Stomach (tissue), 9 donors: ENCODE results near the gene ATP11B. TPM values are rescaled to one million over a fixed set of nuclear protein-coding genes. Genes with fewer than 3 reads are reported as not detected.

Experiments used
- DNase-seq, 2 donors: peaks; one replicate each; pipeline versions ENCODE4 v3.0.0 to v3.0.0-alpha.2; 2013 to 2019
- H3K27ac ChIP-seq, 5 donors: fragments of 200-600 bp in 4 of 5; sonication (generic) in 4 of 5; one replicate each; pipeline ENCODE4 v1.5.1; 2013 to 2019; ENCODE audit warnings: mild to moderate bottlenecking in 1 of 5, moderate library complexity in 1 of 5
- H3K27me3 ChIP-seq, 3 donors: fragments of 200-600 bp; sonication (generic); one replicate each; pipeline ENCODE4 v1.5.1; 2017 to 2019; ENCODE audit warnings: mixed run types in 1 of 3
- H3K36me3 ChIP-seq, 4 donors: fragments of 200-600 bp; sonication (generic); 1 replicate in 3 of 4; 2 replicates in 1 of 4; pipeline ENCODE4 v1.5.1; 2016 to 2019
- H3K4me1 ChIP-seq, 4 donors: fragments of 200-600 bp; sonication (generic); one replicate each; pipeline ENCODE4 v1.5.1; 2016 to 2019
- H3K4me3 ChIP-seq, 4 donors: fragments of 200-600 bp; sonication (generic) in 3 of 4; one replicate each; pipeline ENCODE4 v1.5.1; 2016 to 2019; ENCODE audit warnings: mild to moderate bottlenecking in 1 of 4
- H3K9me3 ChIP-seq, 4 donors: fragments of 200-600 bp; sonication (generic); one replicate each; pipeline ENCODE4 v1.5.1; 2016 to 2019
- CTCF ChIP-seq, 7 experiments: fragments of 450-650 bp in 4 of 7; fragments of 200-600 bp in 3 of 7; sonication (generic) in 3 of 7; IDR thresholded peaks; one replicate each; pipeline ENCODE4 v1.5.1; 2016 to 2019; ENCODE audit warnings: antibody characterized with exemption in 7 of 7, control low read depth in 2 of 7, mild to moderate bottlenecking in 1 of 7
- EP300 ChIP-seq: sonication (generic); formaldehyde crosslinking; IDR thresholded peaks from one replicate; pipeline ENCODE4 v1.6.1; 2017; ENCODE audit warnings: antibody characterized with exemption
- POLR2A ChIP-seq, 4 donors: fragments of 450-650 bp; IDR thresholded peaks; one replicate each; pipeline ENCODE4 v1.6.1; 2016; ENCODE audit warnings: antibody characterized with exemption in 4 of 4, control low read depth in 2 of 4, mild to moderate bottlenecking in 1 of 4, moderate library complexity in 1 of 4
- POLR2AphosphoS5 ChIP-seq, 3 donors: sonication (generic); formaldehyde crosslinking; IDR thresholded peaks; one replicate each; pipeline ENCODE4 v1.6.1; 2016; ENCODE audit warnings: antibody characterized with exemption in 3 of 3
- WGBS, 5 donors: extraction: QIAGEN DNeasy Blood & Tissue Kit in 3 of 5; methylation state at CpG; one replicate each; pipeline versions ENCODE4 v1.1.5 to v1.1.7; 2013 to 2018; 5-methylcytosine and 5-hydroxymethylcytosine counted together
- intact Hi-C: fragments of 100-400 bp; cut with DNase I; formaldehyde crosslinking; loops from one replicate; pipeline ENCODE4 v1.15.1; 2023; ENCODE audit warnings: low total_unique reads
- polyA plus RNA-seq, 3 donors: library from polyadenylated mRNA; stranded (reverse); fragments of 200-250 nt; gene quantifications; one replicate each; pipeline ENCODE4 v1.2.3, GENCODE V29; 2013
- total RNA-seq, 5 donors: library from RNA; depleted of rRNA; stranded (reverse); fragments of >200 nt; gene quantifications; one replicate each; pipeline versions ENCODE4 v1.1.0 to v1.2.3, GENCODE V29; 2014 to 2016
- donor health status: healthy with polysubstance abuse.
- donor health status: Bipolar disorder and iron deficiency.
- donor health status: healthy.

Gene ATP11B
- total and polyA plus RNA-seq, 8 donors, result 9.6 to 449 (median 120) TPM

- Histone ChIP-seq H3K9me3 (no peaks in the 10 kb centered on the region), H3K36me3 (peaks cover 7 to 75% (median 57%) of the 10 kb centered on the region in 4 donors), H3K4me1 (peaks cover 0 to 4% (median 0%) of the 10 kb centered on the region in 4 donors), H3K4me3 (no peak overlapping the region), H3K27me3 (no peaks in the 10 kb centered on the region), H3K27ac (no peak overlapping the region)
- 58 to 81% (median 65%) methylated on average over 5 of the region's 5 CpGs for WGBS, 5 donors
- intact Hi-C loops, result no loop called here
- DNase-seq, result no peak
- TF ChIP-seq POLR2AphosphoS5 (IDR thresholded peaks at IDR 0.05) (no peak), EP300 (no peak), CTCF (IDR thresholded peaks at IDR 0.05) (no peak), POLR2A (IDR thresholded peaks at IDR 0.05) (no peak)
These were observed 118.4 kb downstream of the ATP11B start for GRCh38 chr3:182911782-182912111.

DNA sequence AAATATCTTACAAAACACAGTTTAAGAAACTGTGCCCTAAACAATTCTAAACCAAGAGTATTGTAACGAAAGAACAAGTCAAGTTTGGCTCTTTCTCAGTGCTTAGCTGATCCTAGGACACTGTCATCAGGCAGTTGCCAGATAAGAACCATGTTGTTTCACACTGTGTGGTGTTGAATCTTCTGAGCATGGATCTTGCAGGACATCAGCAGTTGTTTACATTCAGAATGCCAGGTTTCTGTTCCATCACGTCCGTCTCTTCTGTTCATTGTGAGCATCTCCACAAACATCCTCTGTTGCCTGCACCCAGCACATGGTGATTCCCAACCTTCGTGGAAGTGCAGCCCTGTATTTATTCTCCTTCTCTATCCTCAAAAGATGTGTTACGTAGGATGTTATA lies 119.2 kb downstream of the ATP11B start:
- no peak for DNase-seq
- H3K36me3 ChIP-seq, result peaks cover 7 to 76% (median 52%) of the 10 kb centered on the region in 4 donors
- no peak overlapping the region for H3K27ac ChIP-seq
- H3K27me3 ChIP-seq, result no peaks in the 10 kb centered on the region
- TF ChIP-seq EP300, result no peak
- no peak for TF ChIP-seq POLR2A (IDR thresholded peaks at IDR 0.05)
- TF ChIP-seq POLR2AphosphoS5 (IDR thresholded peaks at IDR 0.05), result no peak
- TF ChIP-seq CTCF (IDR thresholded peaks at IDR 0.05), result no peak
- no peaks in the 10 kb centered on the region for H3K9me3 ChIP-seq
- intact Hi-C loops, result no loop called here
- peaks cover 0 to 4% (median 0%) of the 10 kb centered on the region in 4 donors for H3K4me1 ChIP-seq
- whole genome bisulfite sequencing, 5 donors, result 65 to 85% (median 82%) methylated on average over 5 of the region's 5 CpGs
- no peak overlapping the region for H3K4me3 ChIP-seq

GRCh38 chr3:182913889-182914288 lies 120.6 kb downstream of the ATP11B start:
- Histone ChIP-seq H3K27me3 (no peaks in the 10 kb centered on the region), H3K27ac (no peak overlapping the region), H3K4me1 (peaks cover 0 to 4% (median 0%) of the 10 kb centered on the region in 4 donors), H3K9me3 (no peaks in the 10 kb centered on the region), H3K36me3 (peaks cover 7 to 79% (median 54%) of the 10 kb centered on the region in 4 donors), H3K4me3 (no peak overlapping the region)
- WGBS, 5 donors, result 59 to 88% (median 80%) methylated on average over 4 of the region's 4 CpGs
- intact Hi-C loops, result no loop called here
- peak in 1 of 2 donors; percentile 13 for DNase-seq
- TF ChIP-seq POLR2AphosphoS5 (IDR thresholded peaks at IDR 0.05), result no peak
- no peak for TF ChIP-seq CTCF (IDR thresholded peaks at IDR 0.05)
- no peak for TF ChIP-seq EP300
- no peak for TF ChIP-seq POLR2A (IDR thresholded peaks at IDR 0.05)

GRCh38 chr3:182914341-182914740 lies 121.0 kb downstream of the ATP11B start:
- H3K4me1 ChIP-seq, result peaks cover 0 to 4% (median 0%) of the 10 kb centered on the region in 4 donors
- H3K36me3 ChIP-seq, result peaks cover 7 to 78% (median 54%) of the 10 kb centered on the region in 4 donors
- no peak overlapping the region for H3K27ac ChIP-seq
- intact Hi-C loops, result no loop called here
- no peaks in the 10 kb centered on the region for H3K27me3 ChIP-seq
- no peaks in the 10 kb centered on the region for H3K9me3 ChIP-seq
- no peak for DNase-seq
- no peak overlapping the region for H3K4me3 ChIP-seq
- WGBS, 5 donors, result 83 to 92% (median 86%) methylated on average over 1 of the region's 1 CpG
- TF ChIP-seq POLR2A (IDR thresholded peaks at IDR 0.05) (no peak), EP300 (no peak), CTCF (IDR thresholded peaks at IDR 0.05) (no peak)
